ENCODE results near the gene CDC42BPB.

Gene CDC42BPB

DNA sequence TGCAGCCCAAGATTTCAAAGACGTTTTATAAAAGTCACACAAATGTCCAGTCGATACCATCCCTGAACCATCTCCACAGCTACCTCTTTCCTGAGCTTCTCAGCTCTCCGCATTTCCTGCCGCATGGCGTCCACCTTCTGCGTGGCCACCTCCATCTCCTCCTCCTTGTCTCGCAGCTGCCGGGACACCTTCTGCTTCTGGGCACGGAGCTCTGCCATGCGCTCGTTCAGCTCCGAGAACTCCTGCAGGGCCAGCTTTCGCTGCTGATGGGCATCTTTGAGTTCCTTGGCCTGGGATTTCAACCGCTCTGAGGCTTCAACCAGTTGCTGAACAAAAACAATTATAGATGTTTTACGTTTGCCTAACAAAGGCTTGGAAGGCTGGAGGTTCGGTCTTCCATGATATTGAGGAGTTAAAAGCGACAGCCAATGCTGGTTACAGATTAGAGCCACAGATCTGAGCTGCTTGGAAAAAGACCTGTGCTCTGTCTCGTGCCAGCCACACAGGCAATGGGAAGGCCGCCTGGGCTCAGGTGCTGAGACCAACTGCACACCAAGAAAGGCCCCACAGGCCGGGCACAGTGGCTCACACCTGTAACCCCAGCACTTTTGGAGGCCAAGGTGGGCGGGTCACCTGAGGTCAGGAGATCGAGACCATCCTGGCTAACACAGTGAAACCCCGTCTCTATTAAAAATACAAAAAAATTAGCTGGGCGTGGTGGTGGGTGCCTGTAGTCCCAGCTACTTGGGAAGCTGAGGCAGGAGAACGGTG is 85.3 kb downstream of the CDC42BPB start:
- ATAC-seq (ENCODE audit: insufficient read depth, low read depth) (no peak), DNase-seq (no peak)
- Histone ChIP-seq H3K4me3 (ENCODE audit: low read depth in 1 of 2, low read length in 2 of 2) (no peak overlapping the region), H3K27ac (ENCODE audit: low read length) (no peak overlapping the region), H3K36me3 (ENCODE audit: insufficient read depth, low read length) (no peaks in the 10 kb centered on the region), H3K27me3 (ENCODE audit: insufficient read depth, low read length, poor library complexity) (no peaks in the 10 kb centered on the region), H2AFZ (ENCODE audit: low read depth, low read length) (no peak overlapping the region), H3K9ac (ENCODE audit: low read depth, low read length) (no peak overlapping the region), H4K20me1 (ENCODE audit: insufficient read depth, low read length) (no peaks in the 10 kb centered on the region; the same call in 1 of the 2 replicates), H3K9me3 (ENCODE audit: insufficient read depth, low read length, severe bottlenecking) (no peaks in the 10 kb centered on the region), H3K4me2 (ENCODE audit: insufficient read depth, low read length) (no peak overlapping the region), H3K4me1 (ENCODE audit: insufficient read depth, low read length) (no peaks in the 10 kb centered on the region), H3K79me2 (ENCODE audit: insufficient read depth, low read length) (no peaks in the 10 kb centered on the region)
- TF ChIP-seq, protein P1, sequence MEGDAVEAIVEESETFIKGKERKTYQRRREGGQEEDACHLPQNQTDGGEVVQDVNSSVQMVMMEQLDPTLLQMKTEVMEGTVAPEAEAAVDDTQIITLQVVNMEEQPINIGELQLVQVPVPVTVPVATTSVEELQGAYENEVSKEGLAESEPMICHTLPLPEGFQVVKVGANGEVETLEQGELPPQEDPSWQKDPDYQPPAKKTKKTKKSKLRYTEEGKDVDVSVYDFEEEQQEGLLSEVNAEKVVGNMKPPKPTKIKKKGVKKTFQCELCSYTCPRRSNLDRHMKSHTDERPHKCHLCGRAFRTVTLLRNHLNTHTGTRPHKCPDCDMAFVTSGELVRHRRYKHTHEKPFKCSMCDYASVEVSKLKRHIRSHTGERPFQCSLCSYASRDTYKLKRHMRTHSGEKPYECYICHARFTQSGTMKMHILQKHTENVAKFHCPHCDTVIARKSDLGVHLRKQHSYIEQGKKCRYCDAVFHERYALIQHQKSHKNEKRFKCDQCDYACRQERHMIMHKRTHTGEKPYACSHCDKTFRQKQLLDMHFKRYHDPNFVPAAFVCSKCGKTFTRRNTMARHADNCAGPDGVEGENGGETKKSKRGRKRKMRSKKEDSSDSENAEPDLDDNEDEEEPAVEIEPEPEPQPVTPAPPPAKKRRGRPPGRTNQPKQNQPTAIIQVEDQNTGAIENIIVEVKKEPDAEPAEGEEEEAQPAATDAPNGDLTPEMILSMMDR (IDR thresholded peaks at IDR 0.05; ENCODE audit: borderline replicate concordance, extremely low read depth, low read length, poor library complexity, severe bottlenecking), result no peak
- no peak for TF ChIP-seq EZH2 (IDR thresholded peaks at IDR 0.05; ENCODE audit: borderline replicate concordance, low read depth, low read length, severe bottlenecking)

DNA sequence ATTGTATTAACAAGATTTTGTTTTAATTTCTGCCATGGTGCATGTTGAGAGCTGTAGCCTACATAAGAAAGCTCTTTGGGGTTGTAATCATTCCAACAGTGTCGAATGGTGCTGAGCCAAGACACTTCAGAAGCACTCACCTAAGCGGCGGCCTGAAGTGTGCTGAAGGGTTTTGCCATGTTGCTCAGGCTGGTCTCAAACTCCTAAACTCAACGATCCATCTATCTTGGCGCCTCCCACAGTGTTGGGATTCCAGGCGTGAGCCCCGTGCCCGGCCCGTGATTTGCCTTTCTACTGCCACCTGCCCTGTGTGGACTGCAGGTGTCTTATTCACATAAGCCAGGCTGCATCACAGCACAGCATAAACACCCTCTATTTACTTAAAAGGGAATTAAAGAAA is 86.0 kb downstream of the CDC42BPB start:
- no peaks in the 10 kb centered on the region for H3K4me1 ChIP-seq (ENCODE audit: insufficient read depth, low read length)
- ATAC-seq (ENCODE audit: insufficient read depth, low read depth) (no peak), DNase-seq (no peak)
- H3K27ac ChIP-seq (ENCODE audit: low read length), result no peak overlapping the region
- no peak overlapping the region for H3K4me2 ChIP-seq (ENCODE audit: insufficient read depth, low read length)
- H2AFZ ChIP-seq (ENCODE audit: low read depth, low read length), result no peak overlapping the region
- no peak overlapping the region for H3K4me3 ChIP-seq (ENCODE audit: low read depth in 1 of 2, low read length in 2 of 2)
- no peak overlapping the region for H3K9ac ChIP-seq (ENCODE audit: low read depth, low read length)
- no peak for TF ChIP-seq EZH2 (IDR thresholded peaks at IDR 0.05; ENCODE audit: borderline replicate concordance, low read depth, low read length, severe bottlenecking)
- TF ChIP-seq, protein P1 (IDR thresholded peaks at IDR 0.05; ENCODE audit: borderline replicate concordance, extremely low read depth, low read length, poor library complexity, severe bottlenecking), result no peak
- H4K20me1 ChIP-seq (ENCODE audit: insufficient read depth, low read length), result no peaks in the 10 kb centered on the region; the same call in 1 of the 2 replicates
- H3K36me3 ChIP-seq (ENCODE audit: insufficient read depth, low read length), result no peaks in the 10 kb centered on the region
- H3K27me3 ChIP-seq (ENCODE audit: insufficient read depth, low read length, poor library complexity), result no peaks in the 10 kb centered on the region
- no peaks in the 10 kb centered on the region for H3K9me3 ChIP-seq (ENCODE audit: insufficient read depth, low read length, severe bottlenecking)
- no peaks in the 10 kb centered on the region for H3K79me2 ChIP-seq (ENCODE audit: insufficient read depth, low read length)

- H2AFZ ChIP-seq (ENCODE audit: low read depth, low read length), result no peak overlapping the region
- H3K27me3 ChIP-seq (ENCODE audit: insufficient read depth, low read length, poor library complexity), result no peaks in the 10 kb centered on the region
- H4K20me1 ChIP-seq (ENCODE audit: insufficient read depth, low read length), result no peaks in the 10 kb centered on the region; the same call in 1 of the 2 replicates
- no peak overlapping the region for H3K4me3 ChIP-seq (ENCODE audit: low read depth in 1 of 2, low read length in 2 of 2)
- no peaks in the 10 kb centered on the region for H3K9me3 ChIP-seq (ENCODE audit: insufficient read depth, low read length, severe bottlenecking)
- H3K79me2 ChIP-seq (ENCODE audit: insufficient read depth, low read length), result no peaks in the 10 kb centered on the region
- DNase-seq, result no peak
- H3K36me3 ChIP-seq (ENCODE audit: insufficient read depth, low read length), result no peaks in the 10 kb centered on the region
- no peak overlapping the region for H3K4me2 ChIP-seq (ENCODE audit: insufficient read depth, low read length)
- no peak for ATAC-seq (ENCODE audit: insufficient read depth, low read depth)
- no peak overlapping the region for H3K27ac ChIP-seq (ENCODE audit: low read length)
- no peaks in the 10 kb centered on the region for H3K4me1 ChIP-seq (ENCODE audit: insufficient read depth, low read length)
- no peak overlapping the region for H3K9ac ChIP-seq (ENCODE audit: low read depth, low read length)
- no peak for TF ChIP-seq EZH2 (IDR thresholded peaks at IDR 0.05; ENCODE audit: borderline replicate concordance, low read depth, low read length, severe bottlenecking)
- TF ChIP-seq, protein P1 (IDR thresholded peaks at IDR 0.05; ENCODE audit: borderline replicate concordance, extremely low read depth, low read length, poor library complexity, severe bottlenecking), result no peak
Measured at GRCh38 chr14:102970496-102970895, 86.9 kb downstream of the CDC42BPB start.

All from DND-41 (cell line).